ENCODE data around the gene CA7.

Gene CA7

GRCh38 chr16:66844342-66845079, at the start of gene CA7:
TSS of gene CA7 (plus strand) at chr16:66844414. CDS start at chr16:66844488, 74 bp downstream.
- no peak for DNase-seq

GRCh38 chr16:66798161-66798560, 46.1 kb upstream of the CA7 start:
- DNase-seq = no peak

- DNase-seq = no peak
Measured at GRCh38 chr16:66800856-66801255, 43.4 kb upstream of the CA7 start.

GRCh38 chr16:66801320-66802105, 42.7 kb upstream of the CA7 start, which contains the start of gene TERB1:
TSS of gene TERB1 (minus strand) at chr16:66801584. CDS start at chr16:66796798, 4,786 bp downstream.
- no peak for DNase-seq

GRCh38 chr16:66802159-66802558, 42.1 kb upstream of the CA7 start:
- no peak for DNase-seq

- no peak for DNase-seq
Measured at GRCh38 chr16:66809765-66810164, 34.4 kb upstream of the CA7 start.

GRCh38 chr16:66810391-66810790, 33.8 kb upstream of the CA7 start:
- no peak for DNase-seq

GRCh38 chr16:66811043-66811442, 33.2 kb upstream of the CA7 start:
- no peak for DNase-seq

GRCh38 chr16:66814734-66815133, 29.5 kb upstream of the CA7 start:
- DNase-seq = no peak

GRCh38 chr16:66824006-66824405, 20.2 kb upstream of the CA7 start:
- no peak for DNase-seq

GRCh38 chr16:66830422-66831404, 13.5 kb upstream of the CA7 start, which contains the start of gene NAE1:
TSS of gene NAE1 (minus strand) at chr16:66830976. CDS start at chr16:66830899, 77 bp downstream.
- DNase-seq = peak; percentile 90

GRCh38 chr16:66832190-66832589, 12.0 kb upstream of the CA7 start:
- DNase-seq = no peak

- DNase-seq = no peak
Measured at GRCh38 chr16:66832661-66833305, 11.4 kb upstream of the CA7 start.

- no peak for DNase-seq
Measured at GRCh38 chr16:66834746-66835145, 9.5 kb upstream of the CA7 start.

GRCh38 chr16:66840883-66841282, 3.3 kb upstream of the CA7 start:
- no peak for DNase-seq

GRCh38 chr16:66841366-66841765, 2.8 kb upstream of the CA7 start:
- DNase-seq = no peak

GRCh38 chr16:66842765-66843164, 1.4 kb upstream of the CA7 start:
- DNase-seq = no peak

GRCh38 chr16:66843191-66843590, 1.0 kb upstream of the CA7 start:
- DNase-seq = no peak

- DNase-seq = no peak
Measured at GRCh38 chr16:66844009-66844341, 239 bp upstream of the CA7 start.

GRCh38 chr16:66845080-66845410, 831 bp downstream of the CA7 start:
- DNase-seq = no peak

GRCh38 chr16:66845791-66846221, 1.6 kb downstream of the CA7 start:
- no peak for DNase-seq

GRCh38 chr16:66846266-66846665, 2.1 kb downstream of the CA7 start:
- no peak for DNase-seq

GRCh38 chr16:66846831-66847230, 2.6 kb downstream of the CA7 start:
- no peak for DNase-seq

Measured in CD4-positive, alpha-beta T cell treated with Interleukin-21 for 1 hour (primary cell).